H9 (cell line): ENCODE results near the gene RBPJ. TPM values are rescaled to one million over a fixed set of nuclear protein-coding genes. Genes with fewer than 3 reads are reported as not detected.
A peak's percentile ranks its signal among the peaks of the same experiment; 100 is the strongest.

Experiments
- DNase-seq: peaks from one replicate; pipeline ENCODE4 v3.0.0-alpha.2; 2017
- H2AFZ ChIP-seq: one replicate; pipeline ENCODE4 v1.6.1; 2013; ENCODE audit warnings: mild to moderate bottlenecking, low read length, control low read depth, moderate library complexity
- H2AK5ac ChIP-seq: 2 replicates; pipeline ENCODE4 v1.6.1; 2013; ENCODE audit warnings: low read length, control low read depth, mixed read lengths; ENCODE audit not compliant: insufficient read length
- H2BK120ac ChIP-seq: one replicate; pipeline ENCODE4 v1.6.1; 2013; ENCODE audit warnings: low read depth, mild to moderate bottlenecking, low read length, control low read depth, inconsistent platforms; ENCODE audit not compliant: poor library complexity, severe bottlenecking
- H2BK12ac ChIP-seq: 2 replicates; pipeline ENCODE4 v1.6.1; 2013; ENCODE audit warnings: low read length, control low read depth, mixed read lengths, low read depth; ENCODE audit not compliant: insufficient read length
- H2BK15ac ChIP-seq: 2 replicates; pipeline ENCODE4 v1.6.1; 2013; ENCODE audit warnings: low read depth, low read length, control low read depth
- H2BK20ac ChIP-seq: one replicate; pipeline ENCODE4 v1.6.1; 2013; ENCODE audit warnings: low read depth, mild to moderate bottlenecking, low read length, control low read depth, inconsistent platforms; ENCODE audit not compliant: poor library complexity, severe bottlenecking
- H2BK5ac ChIP-seq: 2 replicates; pipeline ENCODE4 v1.6.1; 2013; ENCODE audit warnings: low read length, control low read depth, mixed read lengths; ENCODE audit not compliant: insufficient read length
- H3K14ac ChIP-seq: 2 replicates; pipeline ENCODE4 v1.6.1; 2013; ENCODE audit warnings: low read length, control low read depth; ENCODE audit not compliant: insufficient read depth
- H3K18ac ChIP-seq: 2 replicates; pipeline ENCODE4 v1.6.1; 2013; ENCODE audit warnings: low read depth, mild to moderate bottlenecking, mixed read lengths, low read length, control low read depth; ENCODE audit not compliant: insufficient read length
- H3K23ac ChIP-seq: 2 replicates; pipeline ENCODE4 v1.6.1; 2013; ENCODE audit warnings: low read length, control low read depth, mixed read lengths, low read depth; ENCODE audit not compliant: insufficient read length
- H3K23me2 ChIP-seq: 2 replicates; pipeline ENCODE4 v1.6.1; 2013; ENCODE audit warnings: low read depth, mild to moderate bottlenecking, mixed read lengths, low read length, control low read depth; ENCODE audit not compliant: insufficient read length, poor library complexity, severe bottlenecking
- H3K27ac ChIP-seq: 2 replicates; pipeline ENCODE4 v1.5.1; 2013; ENCODE audit warnings: low read length, control low read depth, mixed read lengths, low read depth; ENCODE audit not compliant: insufficient read length
- H3K27me3 ChIP-seq: 2 replicates; pipeline ENCODE4 v1.6.1; 2013; ENCODE audit warnings: low read length, control low read depth, inconsistent platforms; ENCODE audit not compliant: insufficient read depth
- H3K4ac ChIP-seq: 2 replicates; pipeline ENCODE4 v1.6.1; 2013; ENCODE audit warnings: low read depth, mild to moderate bottlenecking, control low read depth, inconsistent platforms, low read length, moderate library complexity
- H3K4me1 ChIP-seq: 2 replicates; pipeline ENCODE4 v1.6.1; 2013; ENCODE audit warnings: low read length, control low read depth, inconsistent platforms; ENCODE audit not compliant: insufficient read depth
- H3K4me2 ChIP-seq: 2 replicates; pipeline ENCODE4 v1.6.1; 2013; ENCODE audit warnings: low read length, control low read depth, mixed read lengths; ENCODE audit not compliant: insufficient read length, insufficient read depth
- H3K56ac ChIP-seq: 2 replicates; pipeline ENCODE4 v1.6.1; 2013; ENCODE audit warnings: low read depth, mild to moderate bottlenecking, mixed read lengths, low read length, control low read depth; ENCODE audit not compliant: insufficient read length
- H3K79me1 ChIP-seq: 2 replicates; pipeline ENCODE4 v1.6.1; 2013; ENCODE audit warnings: low read depth, mild to moderate bottlenecking, moderate library complexity, low read length, control low read depth, inconsistent platforms; ENCODE audit not compliant: insufficient read depth, poor library complexity, severe bottlenecking
- H3K79me2 ChIP-seq: 2 replicates; pipeline ENCODE4 v1.6.1; 2013; ENCODE audit warnings: low read length, control low read depth, inconsistent platforms; ENCODE audit not compliant: insufficient read depth
- H3K9ac ChIP-seq: 2 replicates; pipeline ENCODE4 v1.6.1; 2013; ENCODE audit warnings: low read length, control low read depth, mixed read lengths; ENCODE audit not compliant: insufficient read length; ENCODE audit errors: extremely low read depth
- H3K9me3 ChIP-seq: one replicate; pipeline ENCODE4 v1.6.1; 2013; ENCODE audit warnings: low read depth, low read length, inconsistent platforms; ENCODE audit not compliant: control insufficient read depth
- H3T11ph ChIP-seq: one replicate; pipeline ENCODE4 v1.6.1; 2013; ENCODE audit warnings: mild to moderate bottlenecking, low read length, control low read depth, inconsistent platforms
- H4K20me1 ChIP-seq: one replicate; pipeline ENCODE4 v1.6.1; 2013; ENCODE audit not compliant: control insufficient read depth, insufficient read length, insufficient read depth
- H4K5ac ChIP-seq: 2 replicates; pipeline ENCODE4 v1.6.1; 2013; ENCODE audit warnings: low read depth, mild to moderate bottlenecking, mixed read lengths, low read length, control low read depth; ENCODE audit not compliant: insufficient read length
- H4K8ac ChIP-seq: replicated peaks from 2 replicates; pipeline ENCODE4 v1.6.1; 2013; ENCODE audit warnings: low read length, control low read depth, mixed read lengths, low read depth; ENCODE audit not compliant: insufficient read length
- H4K91ac ChIP-seq: 2 replicates; pipeline ENCODE4 v1.6.1; 2013; ENCODE audit warnings: low read depth, mild to moderate bottlenecking, moderate library complexity, mixed read lengths, low read length, control low read depth; ENCODE audit not compliant: insufficient read length
- H3K27ac Mint-ChIP-seq, 3 experiments: 2 replicates in 2 of 3; 3 replicates in 1 of 3; pipeline ENCODE4 v1.8.0; 2020 to 2021; ENCODE audit warnings: mixed read lengths in 3 of 3, mild to moderate bottlenecking in 1 of 3, moderate library complexity in 1 of 3
- H3K27me3 Mint-ChIP-seq: 2 replicates; pipeline ENCODE4 v1.8.0; 2021; ENCODE audit warnings: low read depth, mild to moderate bottlenecking, moderate library complexity, mixed read lengths
- H3K36me3 Mint-ChIP-seq, 3 experiments: 2 replicates in 2 of 3; 3 replicates in 1 of 3; pipeline ENCODE4 v1.8.0; 2020 to 2021; ENCODE audit warnings: low read depth in 3 of 3, mixed read lengths in 3 of 3; ENCODE audit not compliant: insufficient read depth in 1 of 3
- H3K4me1 Mint-ChIP-seq, 2 experiments: 2 replicates each; pipeline ENCODE4 v1.8.0; 2020; ENCODE audit warnings: mixed read lengths in 2 of 2
- H3K4me3 Mint-ChIP-seq, 2 experiments: 2 replicates in 1 of 2; 3 replicates in 1 of 2; pipeline ENCODE4 v1.8.0; 2020 to 2021; ENCODE audit warnings: mild to moderate bottlenecking in 2 of 2, mixed read lengths in 2 of 2, moderate library complexity in 1 of 2
- H3K9me3 Mint-ChIP-seq, 2 experiments: 2 replicates in 1 of 2; 3 replicates in 1 of 2; pipeline ENCODE4 v1.8.0; 2020; ENCODE audit warnings: mild to moderate bottlenecking in 2 of 2, mixed read lengths in 2 of 2, moderate library complexity in 1 of 2
- CTCF ChIP-seq: fragments of 200-600 bp; sonication (generic); conservative IDR thresholded peaks from 3 replicates; pipeline ENCODE4 v1.8.0; 2021; ENCODE audit warnings: antibody characterized with exemption, mild to moderate bottlenecking
- WGBS: extraction: QIAGEN DNeasy Blood & Tissue Kit; methylation state at CpG from one replicate; pipeline ENCODE4 v1.1.7; 2013; ENCODE audit warnings: missing lambda C conversion rate, low lambda C conversion rate, mixed read lengths; ENCODE audit not compliant: insufficient read length; ENCODE audit errors: extremely low coverage; 5-methylcytosine and 5-hydroxymethylcytosine counted together
- total RNA-seq: library from RNA; stranded (reverse); gene quantifications from 2 replicates; pipeline ENCODE4 v1.2.1, GENCODE V29; 2021

Gene RBPJ
- total RNA-seq, 1 experiment from 2014 or later, result 166 TPM

GRCh38 chr4:26459054-26459755 is 138.4 kb downstream of the RBPJ start:
- no peak overlapping the region for H2AFZ ChIP-seq
- H2BK20ac ChIP-seq, result no peak overlapping the region
- H3T11ph ChIP-seq, result no peak overlapping the region
- H3K27me3 Mint-ChIP-seq, result peaks cover 3% of the 10 kb centered on the region
- H3K4me3 Mint-ChIP-seq, result no peak overlapping the region
- no peak overlapping the region for H3K27ac Mint-ChIP-seq
- DNase-seq, result no peak
- no peak overlapping the region for H3K4me2 ChIP-seq
- whole genome bisulfite sequencing, result no CpG with 5 or more reads among the region's 19 CpGs
- H3K23me2 ChIP-seq, result no peaks in the 10 kb centered on the region
- H3K36me3 Mint-ChIP-seq, result no peaks in the 10 kb centered on the region
- H3K79me1 ChIP-seq, result no peaks in the 10 kb centered on the region
- no peak overlapping the region for H3K56ac ChIP-seq
- peaks cover 0 to 4% of the 10 kb centered on the region in 2 experiments; a peak in 3 of 4 replicates for H3K4me1 Mint-ChIP-seq
- no peak overlapping the region for H3K27ac ChIP-seq
- peak; percentile 75 for TF ChIP-seq CTCF
- H2BK12ac ChIP-seq, result no peak overlapping the region
- H2BK15ac ChIP-seq, result no peak overlapping the region
- H4K8ac ChIP-seq, result no peak overlapping the region
- no peaks in the 10 kb centered on the region for H3K79me2 ChIP-seq
- H2BK5ac ChIP-seq, result no peak overlapping the region
- no peak overlapping the region for H3K23ac ChIP-seq
- H2AK5ac ChIP-seq, result no peak overlapping the region
- H3K14ac ChIP-seq, result no peak overlapping the region
- H3K9ac ChIP-seq, result no peak overlapping the region
- no peaks in the 10 kb centered on the region for H3K4me1 ChIP-seq
- H4K5ac ChIP-seq, result no peak overlapping the region
- no peaks in the 10 kb centered on the region for H4K20me1 ChIP-seq
- H3K9me3 Mint-ChIP-seq, result peaks cover 0 to 9% of the 10 kb centered on the region in 2 experiments; a peak in 3 of 5 replicates
- H3K18ac ChIP-seq, result no peak overlapping the region
- no peaks in the 10 kb centered on the region for H3K9me3 ChIP-seq
- H3K4ac ChIP-seq, result no peak overlapping the region
- no peak overlapping the region for H4K91ac ChIP-seq
- H2BK120ac ChIP-seq, result no peak overlapping the region
- H3K27me3 ChIP-seq, result no peaks in the 10 kb centered on the region
